B cell (primary cell): Measurements from ENCODE around the gene TRIM2. TPM values are rescaled to one million over a fixed set of nuclear protein-coding genes. Genes with fewer than 3 reads are reported as not detected.

Experiments used
- ATAC-seq: fragments of 200-7000 bp; cut with Tn5 transposase; one replicate; pipeline ENCODE4 v1.10.0; 2021; ENCODE audit warnings: low read depth, mild to moderate bottlenecking, moderate number of reproducible peaks, moderate library complexity
- CTCF ChIA-PET: fragments of 350-600 bp; sonication (Branson Sonifier 250); formaldehyde crosslinking; loops from one replicate; lab custom pipeline; 2021; ENCODE audit warnings: antibody characterized with exemption, inconsistent platforms; lab: Charles Lee
- POLR2A ChIA-PET: fragments of 350-600 bp; sonication (Branson Sonifier 250); formaldehyde crosslinking; loops from one replicate; lab custom pipeline; 2021; ENCODE audit warnings: antibody characterized with exemption; lab: Charles Lee
- DNase-seq: peaks from one replicate; pipeline ENCODE4 v3.0.0; 2013
- H2AFZ ChIP-seq: 2 replicates; pipeline ENCODE4 v1.6.1; 2012; ENCODE audit warnings: mild to moderate bottlenecking, low read depth, low read length; ENCODE audit not compliant: insufficient read depth, poor library complexity, severe bottlenecking
- H3K27ac ChIP-seq, 2 donors: 1 replicate in 1 of 2; 2 replicates in 1 of 2; pipeline ENCODE4 v1.5.1; 2012 to 2013; ENCODE audit warnings: low read length in 2 of 2, mild to moderate bottlenecking in 2 of 2, moderate library complexity in 1 of 2
- H3K27me3 ChIP-seq, 4 experiments: fragments of 200-600 bp in 1 of 4; sonication (generic) in 1 of 4; replicated peaks in 1 of 4; 1 replicate in 2 of 4; 2 replicates in 2 of 4; pipeline versions ENCODE4 v1.6.1 to v1.7.0; 2013 to 2016; ENCODE audit warnings: low read length in 3 of 4, mild to moderate bottlenecking in 2 of 4, mixed read lengths in 1 of 4, moderate library complexity in 1 of 4; ENCODE audit not compliant: insufficient read depth in 4 of 4, control insufficient read depth in 3 of 4; ENCODE audit errors: control extremely low read depth in 1 of 4
- H3K36me3 ChIP-seq, 2 experiments: replicated peaks in 1 of 2; 1 replicate in 1 of 2; 2 replicates in 1 of 2; pipeline versions ENCODE4 v1.6.1 to v1.7.1; 2013; ENCODE audit warnings: low read length in 1 of 2; ENCODE audit not compliant: insufficient read depth in 2 of 2, control insufficient read depth in 1 of 2; ENCODE audit errors: control extremely low read depth in 1 of 2, extremely low read depth in 1 of 2
- H3K4me1 ChIP-seq, 2 donors: fragments of 200-600 bp in 1 of 2; sonication (generic) in 1 of 2; 1 replicate in 1 of 2; 2 replicates in 1 of 2; pipeline versions ENCODE4 v1.5.1 to v1.6.1; 2013 to 2017; ENCODE audit warnings: low read length in 2 of 2; ENCODE audit not compliant: control insufficient read depth in 2 of 2, insufficient read depth in 2 of 2
- H3K4me2 ChIP-seq: replicated peaks from 2 replicates; pipeline ENCODE3; 2012; ENCODE audit warnings: mild to moderate bottlenecking, low read depth, low read length; ENCODE audit not compliant: poor library complexity, severe bottlenecking
- H3K4me3 ChIP-seq, 5 experiments: fragments of 200-600 bp in 1 of 5; sonication (generic) in 1 of 5; 1 replicate in 3 of 5; 2 replicates in 2 of 5; pipeline versions ENCODE4 v1.5.1 to v1.7.0; 2011 to 2016; ENCODE audit warnings: low read length in 4 of 5, mild to moderate bottlenecking in 4 of 5, low read depth in 2 of 5, control low read depth in 1 of 5, moderate library complexity in 1 of 5; ENCODE audit not compliant: insufficient read depth in 1 of 5; ENCODE audit errors: control extremely low read depth in 1 of 5, extremely low read depth in 1 of 5
- H3K79me2 ChIP-seq: fragments of 200-600 bp; sonication (generic); one replicate; pipeline ENCODE4 v1.6.0; 2016; ENCODE audit warnings: low read length; ENCODE audit not compliant: control insufficient read depth, insufficient read depth
- H3K9ac ChIP-seq: fragments of 200-600 bp; sonication (generic); 2 replicates; pipeline ENCODE4 v1.6.1; 2017; ENCODE audit warnings: mild to moderate bottlenecking, low read length, moderate library complexity
- H3K9me3 ChIP-seq, 3 donors: one replicate each; pipeline versions ENCODE4 v1.6.1 to v1.7.1; 2013; ENCODE audit warnings: low read length in 2 of 3; ENCODE audit not compliant: control insufficient read depth in 2 of 3, insufficient read depth in 1 of 3; ENCODE audit errors: control extremely low read depth in 1 of 3
- H4K20me1 ChIP-seq: 2 replicates; pipeline ENCODE4 v1.6.0; 2012; ENCODE audit warnings: mild to moderate bottlenecking, low read length; ENCODE audit not compliant: insufficient read depth, control insufficient read depth, poor library complexity, severe bottlenecking
- H3K27ac Mint-ChIP-seq: one replicate; pipeline ENCODE4 v1.8.0; 2021; ENCODE audit warnings: mixed read lengths
- H3K27me3 Mint-ChIP-seq: one replicate; pipeline ENCODE4 v1.8.0; 2021; ENCODE audit warnings: mixed read lengths
- H3K4me1 Mint-ChIP-seq: one replicate; pipeline ENCODE4 v1.8.0; 2021; ENCODE audit warnings: mixed read lengths
- H3K4me3 Mint-ChIP-seq: one replicate; pipeline ENCODE4 v1.8.0; 2021; ENCODE audit warnings: mixed read lengths
- H3K9me3 Mint-ChIP-seq: one replicate; pipeline ENCODE4 v1.8.0; 2022; ENCODE audit warnings: mixed read lengths; ENCODE audit not compliant: insufficient read depth
- EZH2 ChIP-seq: IDR thresholded peaks from 2 replicates; pipeline ENCODE4 v1.6.1; 2012; ENCODE audit warnings: borderline replicate concordance, low read depth, mild to moderate bottlenecking, moderate library complexity, low read length; ENCODE audit not compliant: insufficient read depth, poor library complexity, severe bottlenecking
- WGBS: methylation state at CpG from one replicate; pipeline ENCODE4 v1.1.5; 2013; ENCODE audit warnings: missing lambda C conversion rate; ENCODE audit not compliant: insufficient coverage; 5-methylcytosine and 5-hydroxymethylcytosine counted together
- intact Hi-C: fragments of 100-400 bp; cut with micrococcal nuclease; formaldehyde crosslinking; loops from one replicate; pipeline ENCODE4 v1.10.0; 2022
- polyA plus RNA-seq: library from polyadenylated mRNA; depleted of rRNA; stranded (reverse); fragments of >200 nt; gene quantifications from 2 replicates; pipeline ENCODE4 v1.2.3, GENCODE V29; 2012
- total RNA-seq, 2 donors: library from RNA; stranded (reverse); fragments of 120-200 nt in 1 of 2; gene quantifications; 1 replicate in 1 of 2; 2 replicates in 1 of 2; pipeline versions ENCODE4 v1.2.3 to v1.2.4, GENCODE V29; 2013 to 2022
- TF ChIP-seq, protein P1 (sequence below): fragments of 200-600 bp; IDR thresholded peaks from one replicate; pipeline ENCODE4 v1.8.0; 2022; ENCODE audit warnings: antibody characterized with exemption, mild to moderate bottlenecking

Gene TRIM2
- total and polyA plus RNA-seq, 2 donors (not counting 1 experiment from before 2014, with no cell fraction given): 1.2 to 6.4 TPM

DNA sequence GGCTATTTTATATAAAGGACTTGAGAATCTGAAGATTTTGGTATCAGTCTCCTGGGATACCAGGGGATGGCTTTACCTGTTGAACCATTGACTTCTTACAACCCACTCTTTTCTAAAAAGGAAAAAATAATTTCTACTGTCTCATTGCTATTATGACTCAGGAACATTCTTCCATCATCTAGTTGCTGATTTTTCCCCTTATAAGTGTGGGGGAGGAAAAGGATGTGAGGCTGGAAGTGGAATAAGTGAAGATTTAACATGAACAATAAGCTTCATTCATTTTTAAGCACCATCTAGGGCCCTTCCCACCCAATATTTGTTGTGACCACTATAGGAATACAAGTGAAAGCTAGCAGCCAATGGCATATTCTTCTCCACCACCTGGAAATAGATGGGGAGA lies 129.6 kb downstream of the TRIM2 start:
- H3K27me3 ChIP-seq: no peaks in the 10 kb centered on the region
- TF ChIP-seq, protein P1, sequence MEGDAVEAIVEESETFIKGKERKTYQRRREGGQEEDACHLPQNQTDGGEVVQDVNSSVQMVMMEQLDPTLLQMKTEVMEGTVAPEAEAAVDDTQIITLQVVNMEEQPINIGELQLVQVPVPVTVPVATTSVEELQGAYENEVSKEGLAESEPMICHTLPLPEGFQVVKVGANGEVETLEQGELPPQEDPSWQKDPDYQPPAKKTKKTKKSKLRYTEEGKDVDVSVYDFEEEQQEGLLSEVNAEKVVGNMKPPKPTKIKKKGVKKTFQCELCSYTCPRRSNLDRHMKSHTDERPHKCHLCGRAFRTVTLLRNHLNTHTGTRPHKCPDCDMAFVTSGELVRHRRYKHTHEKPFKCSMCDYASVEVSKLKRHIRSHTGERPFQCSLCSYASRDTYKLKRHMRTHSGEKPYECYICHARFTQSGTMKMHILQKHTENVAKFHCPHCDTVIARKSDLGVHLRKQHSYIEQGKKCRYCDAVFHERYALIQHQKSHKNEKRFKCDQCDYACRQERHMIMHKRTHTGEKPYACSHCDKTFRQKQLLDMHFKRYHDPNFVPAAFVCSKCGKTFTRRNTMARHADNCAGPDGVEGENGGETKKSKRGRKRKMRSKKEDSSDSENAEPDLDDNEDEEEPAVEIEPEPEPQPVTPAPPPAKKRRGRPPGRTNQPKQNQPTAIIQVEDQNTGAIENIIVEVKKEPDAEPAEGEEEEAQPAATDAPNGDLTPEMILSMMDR: no peak
- no peak for TF ChIP-seq EZH2
- CTCF ChIA-PET: no interaction called here
- no peak overlapping the region for H3K4me2 ChIP-seq
- H3K36me3 ChIP-seq: no peaks in the 10 kb centered on the region
- no peaks in the 10 kb centered on the region for H3K27me3 Mint-ChIP-seq
- POLR2A ChIA-PET: no interaction called here
- no peaks in the 10 kb centered on the region for H3K9me3 Mint-ChIP-seq
- DNase-seq (no peak), ATAC-seq (no peak)
- H3K4me3 Mint-ChIP-seq: no peak overlapping the region
- no peak overlapping the region for H3K4me3 ChIP-seq
- H3K9me3 ChIP-seq: no peaks in the 10 kb centered on the region
- no peak overlapping the region for H2AFZ ChIP-seq
- H3K9ac ChIP-seq: no peak overlapping the region
- no peaks in the 10 kb centered on the region for H3K4me1 Mint-ChIP-seq
- H3K27ac Mint-ChIP-seq: no peak overlapping the region
- no peaks in the 10 kb centered on the region for H3K4me1 ChIP-seq
- intact Hi-C loops: no loop called here
- H3K79me2 ChIP-seq: no peaks in the 10 kb centered on the region
- H3K27ac ChIP-seq: no peak overlapping the region
- no peaks in the 10 kb centered on the region for H4K20me1 ChIP-seq

DNA sequence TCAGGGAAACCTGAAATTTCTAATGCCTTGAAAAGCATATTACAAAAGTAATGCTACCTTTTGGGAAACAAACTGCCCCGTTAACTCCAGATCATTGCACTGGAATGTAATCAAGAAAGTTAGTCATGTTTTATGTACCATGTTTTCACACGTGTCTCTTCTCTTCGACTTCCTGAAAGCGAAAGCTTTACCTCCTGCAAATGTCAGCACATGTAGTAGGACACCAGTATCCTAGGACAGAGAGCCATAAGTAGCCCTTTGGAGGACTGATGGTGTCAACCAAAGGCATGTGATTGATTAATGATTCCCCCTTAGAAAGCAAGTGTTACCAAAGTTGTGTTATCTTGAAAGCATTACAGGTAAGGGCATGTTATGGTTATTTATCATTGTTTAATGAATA lies 131.4 kb downstream of the TRIM2 start:
- ATAC-seq (no peak), DNase-seq (no peak)
- H3K27ac ChIP-seq: no peak overlapping the region
- no peaks in the 10 kb centered on the region for H3K27me3 ChIP-seq
- no peaks in the 10 kb centered on the region for H3K79me2 ChIP-seq
- no peaks in the 10 kb centered on the region for H3K9me3 ChIP-seq
- H3K9ac ChIP-seq: no peak overlapping the region
- Mint-ChIP-seq H3K9me3 (no peaks in the 10 kb centered on the region), H3K27ac (no peak overlapping the region), H3K4me1 (no peaks in the 10 kb centered on the region), H3K27me3 (no peaks in the 10 kb centered on the region), H3K4me3 (no peak overlapping the region)
- 100% methylated on average over 1 of the region's 4 CpGs for WGBS
- H2AFZ ChIP-seq: no peak overlapping the region
- ChIA-PET CTCF (no interaction called here), POLR2A (no interaction called here)
- H3K36me3 ChIP-seq: no peaks in the 10 kb centered on the region
- no peak overlapping the region for H3K4me3 ChIP-seq
- no peaks in the 10 kb centered on the region for H4K20me1 ChIP-seq
- TF ChIP-seq, protein P1: no peak
- no peak for TF ChIP-seq EZH2
- H3K4me2 ChIP-seq: no peak overlapping the region
- intact Hi-C loops: no loop called here
- no peaks in the 10 kb centered on the region for H3K4me1 ChIP-seq
